IPS DF 19.7 (cell line): Measurements from ENCODE around the gene CATSPERD.

ENCODE experiments used
- DNase-seq: peaks from one replicate; pipeline ENCODE4 v3.0.0-alpha.2; 2013; ENCODE audit warnings: low read depth, low spot score

Gene CATSPERD

DNA sequence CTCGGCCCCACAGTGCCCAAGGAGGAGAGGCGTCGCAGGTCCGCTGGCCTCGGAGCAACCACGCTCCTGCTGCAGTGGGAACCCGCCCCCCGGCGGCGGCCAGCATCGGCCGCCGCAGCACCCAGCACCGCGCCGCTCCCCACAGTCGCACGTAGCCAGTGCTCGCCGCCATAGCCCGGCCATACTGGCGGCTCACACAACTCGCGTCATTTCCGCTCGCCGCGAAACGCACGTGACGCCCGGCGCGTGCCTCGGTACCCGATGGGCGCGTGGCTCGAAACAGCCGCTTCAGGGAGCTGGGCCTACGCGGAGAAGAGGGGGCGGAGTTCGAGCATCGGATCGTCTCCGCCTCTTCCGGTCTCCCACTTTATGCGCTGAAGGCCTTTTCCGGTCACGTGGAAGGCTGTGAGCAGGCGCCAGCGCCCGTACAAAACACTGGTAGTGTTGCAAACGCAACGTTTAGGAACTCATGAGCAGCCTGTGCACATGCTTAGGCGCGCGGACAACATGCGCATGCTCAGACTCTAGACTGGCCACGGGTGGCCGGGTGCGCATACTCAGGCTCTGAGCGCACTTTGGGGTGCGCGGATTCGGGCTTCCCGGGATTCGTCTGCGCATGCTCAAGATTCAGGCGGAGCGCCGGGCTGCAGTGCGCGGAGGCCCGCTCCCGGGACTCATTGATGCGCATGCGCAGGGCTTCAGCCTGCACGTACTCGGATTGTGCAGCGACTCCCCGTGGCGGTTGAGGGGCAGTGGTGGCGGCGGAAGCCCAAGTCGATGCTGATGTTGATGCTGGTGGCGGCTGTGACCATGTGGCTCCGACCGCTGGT is at the start of gene CATSPERD, which contains the start of gene LONP1:
Gene CATSPERD, plus strand, starts transcription at position 677 of the 830 bp plus-strand sequence. Its CDS starts 101 bp downstream, at position 778.
Gene LONP1, minus strand, starts transcription at position 186 of the 830 bp plus-strand sequence. Its CDS starts 14 bp downstream, at position 172.
- peak; percentile 92 for DNase-seq

DNA sequence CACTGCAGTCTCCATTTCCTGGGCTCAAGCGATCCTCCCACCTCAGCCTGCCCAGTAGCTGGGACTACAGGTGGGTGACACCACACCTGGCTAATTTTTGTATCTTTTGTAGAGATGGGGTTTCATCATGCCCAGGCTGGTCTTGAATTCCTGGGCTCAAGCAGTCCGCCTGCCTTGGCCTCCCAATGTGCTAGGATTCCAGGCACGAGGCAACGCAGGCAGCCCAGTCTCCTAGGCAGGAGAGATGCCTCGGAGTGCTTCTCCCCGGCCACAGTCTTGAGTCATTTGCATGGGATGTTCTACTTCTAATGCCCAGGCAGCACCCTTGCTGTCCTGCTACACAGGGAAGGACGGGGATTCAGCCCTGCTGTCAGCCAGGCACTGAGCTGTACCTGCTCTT is 48.8 kb upstream of the CATSPERD start:
- no peak for DNase-seq

DNA sequence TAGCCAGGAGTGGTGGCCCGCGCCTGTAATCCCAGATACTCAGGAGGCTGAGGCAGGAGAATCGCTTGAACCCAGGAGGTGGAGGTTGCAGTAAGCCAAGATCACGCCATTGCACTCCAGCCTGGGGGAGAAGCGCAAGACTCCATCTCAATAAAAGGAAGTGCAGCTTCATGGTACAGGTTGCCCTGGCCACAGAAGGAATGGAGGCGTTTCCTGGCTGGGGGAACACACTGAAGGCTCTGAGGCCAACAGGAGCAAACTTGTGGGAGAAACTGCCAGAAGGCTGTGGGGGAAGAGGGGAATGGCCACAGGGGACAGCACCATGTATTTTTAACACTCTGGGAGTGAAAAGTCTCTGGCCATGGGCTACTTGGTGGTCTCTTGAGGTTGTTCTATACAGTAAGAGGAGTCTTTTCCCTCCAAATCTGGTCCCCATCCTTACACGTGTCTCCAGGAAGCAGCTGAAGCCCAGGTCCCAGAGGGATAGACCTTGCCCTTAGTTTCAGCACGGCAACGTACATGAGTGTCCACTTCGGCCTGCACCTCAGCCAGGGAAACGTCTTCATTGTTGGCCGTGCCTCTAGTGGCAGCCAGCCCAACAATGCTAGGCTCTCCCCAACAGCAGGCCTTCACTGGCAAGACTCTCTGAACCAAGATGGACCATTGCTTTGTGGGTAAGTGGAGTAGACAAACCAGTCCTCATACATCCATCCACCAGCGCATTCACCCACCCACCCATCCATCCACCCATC is 47.6 kb upstream of the CATSPERD start:
- no peak for DNase-seq

GRCh38 chr19:5673752-5674151 is 46.7 kb upstream of the CATSPERD start:
- DNase-seq = no peak

DNA sequence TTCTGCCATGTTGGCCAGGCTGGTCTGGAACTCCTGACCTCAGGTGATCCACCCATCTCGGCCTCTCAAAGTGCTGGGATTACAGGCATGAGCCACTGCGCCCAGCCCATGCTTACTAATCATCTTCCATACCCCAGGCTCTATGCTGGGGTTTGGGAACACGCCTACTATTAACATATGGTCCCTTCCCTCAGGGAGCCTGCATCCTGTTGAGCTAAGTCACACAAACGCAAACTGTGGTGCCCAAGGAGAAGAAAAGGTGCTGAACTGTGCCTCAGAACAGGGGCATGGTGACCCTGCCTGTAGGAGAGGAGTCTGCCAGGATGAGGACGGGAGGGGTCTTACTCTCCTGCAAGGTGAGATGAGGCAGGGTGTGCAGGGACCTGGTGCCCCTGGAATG is 45.7 kb upstream of the CATSPERD start:
- DNase-seq = no peak

DNA sequence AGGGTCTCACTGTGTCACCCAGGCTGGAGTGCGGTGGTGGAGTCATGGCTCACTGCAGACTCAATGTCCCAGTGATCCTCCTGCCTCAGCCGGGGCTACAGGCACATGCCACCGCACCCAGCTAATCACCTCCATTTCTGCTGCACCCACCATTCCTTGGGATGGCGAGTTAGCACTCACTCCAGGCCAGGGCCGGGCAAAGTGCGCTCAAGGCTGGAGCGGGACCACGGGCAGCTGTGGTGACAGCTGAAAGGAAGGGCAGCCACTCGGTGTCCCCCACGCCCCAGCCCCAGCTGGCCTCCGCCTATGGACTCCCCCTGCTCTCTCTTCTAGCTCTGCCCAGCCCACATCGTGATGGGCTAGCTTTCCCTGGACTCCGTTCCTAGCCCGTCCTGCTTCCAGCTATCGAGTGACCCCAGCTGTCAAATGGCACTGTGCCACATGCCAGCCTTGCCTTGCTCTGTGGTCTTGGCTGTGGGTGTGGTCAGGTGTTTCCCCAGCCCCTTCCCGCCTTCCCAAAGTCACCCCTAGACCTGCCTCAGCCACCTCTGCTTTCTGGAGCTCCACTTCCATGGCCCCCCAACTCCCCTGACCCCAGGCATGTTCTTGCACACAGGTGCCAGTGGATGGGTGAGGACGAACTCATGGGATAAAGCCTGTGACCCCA is 44.2 kb upstream of the CATSPERD start:
- DNase-seq = no peak

- DNase-seq = no peak
These were observed 43.7 kb upstream of the CATSPERD start for GRCh38 chr19:5676772-5677105.

- DNase-seq = no peak
These were observed 43.3 kb upstream of the CATSPERD start for GRCh38 chr19:5677136-5677535.

DNA sequence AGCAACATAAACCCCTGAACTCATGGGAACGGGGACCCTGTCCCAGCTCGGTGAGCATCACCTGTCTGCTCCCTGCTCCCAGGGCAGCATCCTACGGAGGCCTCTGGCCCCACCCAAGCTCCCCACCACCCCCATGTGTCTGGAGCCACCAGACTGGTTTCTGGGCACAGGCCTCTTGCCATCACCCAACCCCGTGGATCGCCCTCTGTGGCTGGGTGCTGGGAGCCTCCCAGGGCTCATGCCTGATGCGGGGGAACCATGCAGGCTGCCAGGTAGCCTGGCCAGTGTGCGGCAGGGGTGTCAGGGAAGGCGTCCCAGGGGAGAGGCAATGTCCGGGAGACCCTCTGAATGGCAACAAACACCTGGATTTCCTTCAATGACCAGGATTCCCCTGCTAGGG is 42.9 kb upstream of the CATSPERD start:
- no peak for DNase-seq

GRCh38 chr19:5678071-5678718 is 42.2 kb upstream of the CATSPERD start:
- no peak for DNase-seq

GRCh38 chr19:5679289-5680083 is 41.0 kb upstream of the CATSPERD start:
- DNase-seq = no peak

DNA sequence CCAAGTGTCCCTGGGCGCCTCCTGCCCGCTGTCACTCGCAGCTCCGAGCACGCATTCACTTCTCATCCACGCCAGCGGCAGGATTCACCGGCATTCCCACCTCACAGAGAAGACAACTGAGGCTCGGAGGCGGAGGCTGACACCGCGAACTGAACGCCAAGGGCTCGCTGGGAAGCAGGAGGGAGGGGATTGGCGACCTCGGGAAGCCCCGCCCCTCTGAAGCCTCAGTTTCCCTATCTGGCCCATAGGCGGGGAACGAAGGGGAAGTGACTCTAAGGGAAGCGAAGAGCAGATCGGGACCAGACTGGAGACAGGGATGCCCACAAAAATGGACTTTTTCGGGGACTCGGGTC is 40.4 kb upstream of the CATSPERD start:
- no peak for DNase-seq

GRCh38 chr19:5680437-5681368 is 39.7 kb upstream of the CATSPERD start, which contains the start of the genes HSD11B1L and MICOS13:
Gene HSD11B1L, plus strand, starts transcription at chr19:5681027. Its CDS starts 3,806 bp downstream, at chr19:5684833.
Gene MICOS13, minus strand, starts transcription at chr19:5680516. Its CDS starts 30 bp downstream, at chr19:5680486.
- DNase-seq = peak; percentile 97

DNA sequence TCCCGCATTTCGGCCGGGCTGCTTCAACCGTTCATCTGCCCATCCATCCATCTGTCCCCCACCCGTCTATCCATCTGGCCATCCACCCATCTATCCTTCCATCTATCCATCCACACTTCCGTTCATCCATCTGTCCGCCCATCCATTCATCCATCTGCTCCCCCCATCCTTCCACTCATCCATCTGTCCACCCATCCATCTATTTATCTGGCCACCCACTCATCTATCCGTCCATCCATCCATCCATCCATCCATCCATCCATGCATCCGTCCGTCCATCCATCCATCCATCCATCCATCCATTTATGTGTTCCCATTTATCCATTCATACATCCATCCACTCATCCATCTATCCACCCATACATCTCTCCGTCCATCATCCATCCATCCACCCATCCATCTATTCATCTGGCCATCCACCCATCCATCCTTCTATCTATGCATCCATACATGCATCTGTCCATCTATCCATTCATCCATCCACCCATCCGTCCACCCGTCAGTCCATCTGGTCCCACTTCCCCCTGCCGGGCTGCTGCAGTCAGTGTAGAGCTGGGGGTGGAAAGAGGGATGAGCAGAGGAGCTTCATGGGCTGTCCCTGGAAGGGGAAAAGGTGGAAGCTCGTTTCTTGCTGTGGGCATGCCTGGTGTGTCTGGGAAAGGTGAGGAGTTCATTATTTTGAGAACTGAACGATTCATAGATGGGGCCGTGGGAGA is 38.9 kb upstream of the CATSPERD start:
- no peak for DNase-seq

DNA sequence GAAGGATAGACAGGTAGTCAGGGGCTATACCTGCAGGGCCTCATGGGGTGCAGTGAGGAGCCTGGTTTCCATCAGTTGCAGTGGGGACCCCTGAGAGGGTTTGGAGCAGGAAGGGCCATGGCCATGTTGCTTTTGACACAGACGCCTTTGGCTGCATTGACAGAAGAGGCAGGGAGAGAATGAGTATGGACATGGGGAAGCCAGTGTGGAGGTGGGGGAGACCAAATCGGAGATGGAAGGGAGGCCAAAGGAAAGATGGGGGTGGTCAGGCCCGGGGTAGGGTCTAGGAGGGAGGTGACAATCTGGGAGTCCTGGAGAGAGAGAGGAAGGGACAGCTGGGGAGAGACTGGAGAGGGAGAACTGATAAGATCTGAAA is 38.3 kb upstream of the CATSPERD start:
- DNase-seq = no peak

GRCh38 chr19:5683177-5683886 is 37.1 kb upstream of the CATSPERD start:
- no peak for DNase-seq

- DNase-seq = no peak
These were observed 35.6 kb upstream of the CATSPERD start for GRCh38 chr19:5684694-5685430.

DNA sequence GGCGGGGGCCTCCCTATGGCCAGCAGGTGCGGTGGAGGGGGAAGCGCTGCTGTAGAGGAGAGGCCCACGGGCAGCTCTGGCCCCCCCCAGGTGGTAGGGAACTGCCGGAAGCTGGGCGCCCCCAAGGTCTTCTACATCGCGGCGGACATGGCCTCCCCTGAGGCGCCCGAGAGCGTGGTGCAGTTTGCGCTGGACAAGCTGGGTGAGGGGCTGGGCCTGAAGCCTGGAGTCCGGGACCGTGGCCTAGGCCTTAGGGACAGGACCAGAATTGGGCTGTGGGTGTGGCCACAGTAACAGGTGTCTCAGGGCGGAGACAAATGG is 34.2 kb upstream of the CATSPERD start:
- no peak for DNase-seq
